Stimulated activated naive CD8-positive, alpha-beta T cell treated with anti-CD3 and anti-CD28 coated beads, Interleukin-15, Interleukin-2, amounts not matched to agents 100 ng/mL and 50 ng/mL, for 24 hours (primary cell): Measurements from ENCODE around the gene UBR2.
"Not testable (repeated sequence)": the region's sequence is repeated elsewhere in the genome, so short reads cannot be mapped to it uniquely, and the experiment has no call there.

Source experiments
- H3K27ac Mint-ChIP-seq: one replicate; pipeline ENCODE4 v1.8.0; 2021; ENCODE audit warnings: mild to moderate bottlenecking, mixed read lengths
- H3K27me3 Mint-ChIP-seq: one replicate; pipeline ENCODE4 v1.8.0; 2021; ENCODE audit warnings: mixed read lengths
- H3K36me3 Mint-ChIP-seq: one replicate; pipeline ENCODE4 v1.8.0; 2021; ENCODE audit warnings: low read depth, mixed read lengths
- H3K4me1 Mint-ChIP-seq: one replicate; pipeline ENCODE4 v1.8.0; 2021; ENCODE audit warnings: low read depth, mixed read lengths
- H3K4me3 Mint-ChIP-seq: one replicate; pipeline ENCODE4 v1.8.0; 2021; ENCODE audit warnings: mild to moderate bottlenecking, mixed read lengths
- H3K9me3 Mint-ChIP-seq: one replicate; pipeline ENCODE4 v1.8.0; 2021; ENCODE audit warnings: mixed read lengths

The UBR2 gene

GRCh38 chr6:42567237-42567636, 3.4 kb downstream of the UBR2 start:
- H3K4me3 Mint-ChIP-seq, H3K9me3 Mint-ChIP-seq, H3K27me3 Mint-ChIP-seq: not testable (repeated sequence)
- peaks cover 67% of the 10 kb centered on the region for H3K4me1 Mint-ChIP-seq
- peaks cover 24% of the 10 kb centered on the region for H3K36me3 Mint-ChIP-seq
- peak overlapping the region; percentile 40 for H3K27ac Mint-ChIP-seq

GRCh38 chr6:42569102-42570028, 5.5 kb downstream of the UBR2 start:
- no peaks in the 10 kb centered on the region for H3K9me3 Mint-ChIP-seq
- peak overlapping the region; percentile 88 for H3K27ac Mint-ChIP-seq
- H3K27me3 Mint-ChIP-seq = no peaks in the 10 kb centered on the region
- H3K36me3 Mint-ChIP-seq = peaks cover 41% of the 10 kb centered on the region
- H3K4me3 Mint-ChIP-seq = peak overlapping the region; percentile 37
- peaks cover 77% of the 10 kb centered on the region for H3K4me1 Mint-ChIP-seq

GRCh38 chr6:42571611-42572342, 7.9 kb downstream of the UBR2 start:
- Mint-ChIP-seq H3K27ac (no peak overlapping the region), H3K36me3 (peaks cover 42% of the 10 kb centered on the region), H3K4me3 (peak overlapping the region; percentile 39), H3K4me1 (peaks cover 69% of the 10 kb centered on the region), H3K27me3 (no peaks in the 10 kb centered on the region), H3K9me3 (no peaks in the 10 kb centered on the region)

GRCh38 chr6:42572523-42572922, 8.7 kb downstream of the UBR2 start:
- H3K9me3 Mint-ChIP-seq = no peaks in the 10 kb centered on the region
- peak overlapping the region; percentile 63 for H3K27ac Mint-ChIP-seq
- H3K4me3 Mint-ChIP-seq = peak overlapping the region; percentile 21
- no peaks in the 10 kb centered on the region for H3K27me3 Mint-ChIP-seq
- H3K4me1 Mint-ChIP-seq = peaks cover 66% of the 10 kb centered on the region
- peaks cover 43% of the 10 kb centered on the region for H3K36me3 Mint-ChIP-seq

DNA sequence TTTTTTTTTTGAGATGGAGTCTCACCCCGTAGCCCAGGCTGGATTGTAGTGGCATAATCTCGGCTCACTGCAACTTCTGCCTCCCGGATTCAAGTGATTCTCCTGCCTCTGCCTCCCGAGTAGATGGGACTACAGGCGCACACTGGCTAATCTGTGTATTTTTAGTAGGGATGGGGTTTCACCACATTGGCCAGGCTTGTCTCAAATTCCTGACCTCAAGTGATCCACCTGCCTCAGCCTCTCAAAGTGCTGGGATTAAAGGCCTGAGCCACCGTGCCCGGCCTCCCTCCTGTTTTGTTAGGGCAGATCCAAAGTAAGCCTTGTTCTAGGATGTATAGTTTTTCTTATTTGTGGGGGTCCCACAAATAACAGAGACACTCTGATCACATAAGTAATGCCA, 12.7 kb downstream of the UBR2 start:
- not testable (repeated sequence) for H3K27ac Mint-ChIP-seq, H3K4me3 Mint-ChIP-seq, H3K9me3 Mint-ChIP-seq, H3K27me3 Mint-ChIP-seq
- Mint-ChIP-seq H3K36me3 (peaks cover 67% of the 10 kb centered on the region), H3K4me1 (peaks cover 56% of the 10 kb centered on the region)

DNA sequence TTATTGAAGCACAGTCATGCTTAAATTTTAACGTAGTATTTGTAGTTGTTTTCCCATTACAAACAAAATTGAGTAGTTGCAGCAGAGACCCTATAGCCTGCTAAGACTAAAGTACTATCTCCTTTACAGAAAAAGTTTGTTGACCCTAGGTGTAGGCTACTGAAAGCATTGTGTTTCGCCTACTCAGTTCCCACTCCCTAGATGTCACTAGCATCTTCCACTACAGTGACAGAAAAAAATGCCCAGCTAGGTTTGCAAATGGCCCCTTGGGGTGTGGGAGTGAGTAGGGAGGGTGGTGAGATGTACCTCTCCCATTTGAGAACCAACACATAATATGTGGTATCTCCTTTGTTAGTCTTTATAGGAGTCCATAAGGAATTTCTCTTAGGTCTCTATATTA, 34.5 kb downstream of the UBR2 start:
- peaks cover 62% of the 10 kb centered on the region for H3K36me3 Mint-ChIP-seq
- no peak overlapping the region for H3K4me3 Mint-ChIP-seq
- H3K27me3 Mint-ChIP-seq = no peaks in the 10 kb centered on the region
- peaks cover 3% of the 10 kb centered on the region for H3K4me1 Mint-ChIP-seq
- no peaks in the 10 kb centered on the region for H3K9me3 Mint-ChIP-seq
- no peak overlapping the region for H3K27ac Mint-ChIP-seq

GRCh38 chr6:42599558-42599957, 35.7 kb downstream of the UBR2 start:
- H3K9me3 Mint-ChIP-seq = no peaks in the 10 kb centered on the region
- no peak overlapping the region for H3K4me3 Mint-ChIP-seq
- no peaks in the 10 kb centered on the region for H3K27me3 Mint-ChIP-seq
- peaks cover 55% of the 10 kb centered on the region for H3K36me3 Mint-ChIP-seq
- H3K27ac Mint-ChIP-seq = no peak overlapping the region
- H3K4me1 Mint-ChIP-seq = peaks cover 3% of the 10 kb centered on the region

DNA sequence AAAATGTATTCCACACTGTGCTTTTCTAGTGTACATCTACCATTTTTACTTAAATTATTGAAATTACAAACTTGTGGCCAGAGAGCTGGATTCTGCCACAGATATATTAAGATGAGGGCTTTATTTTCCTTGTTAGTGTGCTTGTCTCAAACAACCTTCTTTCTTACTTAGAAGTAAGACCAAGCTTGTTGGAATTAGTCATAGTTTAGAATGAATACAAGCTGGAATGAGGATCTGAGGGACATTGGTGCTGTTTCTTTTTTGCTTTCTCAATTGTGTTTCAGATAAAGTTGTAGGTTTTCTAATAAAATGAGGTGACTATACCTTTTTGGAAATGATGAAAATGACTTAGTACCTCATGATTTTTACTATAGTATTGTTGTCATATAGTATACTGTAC, 40.3 kb downstream of the UBR2 start:
- H3K4me3 Mint-ChIP-seq = no peak overlapping the region
- no peaks in the 10 kb centered on the region for H3K27me3 Mint-ChIP-seq
- H3K36me3 Mint-ChIP-seq = peaks cover 41% of the 10 kb centered on the region
- no peaks in the 10 kb centered on the region for H3K9me3 Mint-ChIP-seq
- H3K4me1 Mint-ChIP-seq = no peaks in the 10 kb centered on the region
- no peak overlapping the region for H3K27ac Mint-ChIP-seq

GRCh38 chr6:42604699-42605098, 40.9 kb downstream of the UBR2 start:
- H3K36me3 Mint-ChIP-seq = peaks cover 43% of the 10 kb centered on the region

DNA sequence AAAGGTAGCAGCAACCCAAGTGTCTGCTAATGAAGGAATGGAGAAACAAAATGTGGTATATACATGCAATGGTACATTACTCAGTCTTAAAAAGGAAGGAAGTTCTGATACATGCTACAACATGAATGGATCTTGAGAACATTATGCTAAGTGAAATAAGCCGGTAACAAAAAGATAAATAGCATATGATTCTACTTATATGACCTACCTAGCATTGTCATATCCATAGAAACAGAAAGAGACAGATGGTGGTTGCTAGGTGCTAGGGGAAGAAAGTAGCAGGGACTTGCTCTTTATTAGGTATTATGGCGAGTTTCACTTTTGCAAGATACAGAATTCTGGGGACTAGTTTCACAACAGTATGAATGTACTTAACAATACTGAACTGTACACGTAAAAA, 46.6 kb downstream of the UBR2 start:
- no peaks in the 10 kb centered on the region for H3K27me3 Mint-ChIP-seq

More at GRCh38 chr6:42604699-42605098, 40.9 kb downstream of the UBR2 start:
- H3K4me1 Mint-ChIP-seq, H3K9me3 Mint-ChIP-seq, H3K27ac Mint-ChIP-seq, H3K27me3 Mint-ChIP-seq, H3K4me3 Mint-ChIP-seq: not testable (repeated sequence)

GRCh38 chr6:42615518-42615917, 51.7 kb downstream of the UBR2 start:
- Mint-ChIP-seq H3K27me3 (no peaks in the 10 kb centered on the region), H3K27ac (no peak overlapping the region), H3K4me3 (no peak overlapping the region), H3K4me1 (peaks cover 1% of the 10 kb centered on the region), H3K9me3 (no peaks in the 10 kb centered on the region), H3K36me3 (peaks cover 40% of the 10 kb centered on the region)

More for the DNA sequence above, 46.6 kb downstream of the UBR2 start:
- H3K4me1 Mint-ChIP-seq = peaks cover 8% of the 10 kb centered on the region
- no peaks in the 10 kb centered on the region for H3K9me3 Mint-ChIP-seq
- peaks cover 44% of the 10 kb centered on the region for H3K36me3 Mint-ChIP-seq
- H3K27ac Mint-ChIP-seq = no peak overlapping the region
- no peak overlapping the region for H3K4me3 Mint-ChIP-seq

GRCh38 chr6:42616716-42617115, 52.9 kb downstream of the UBR2 start:
- H3K27me3 Mint-ChIP-seq = no peaks in the 10 kb centered on the region
- no peak overlapping the region for H3K4me3 Mint-ChIP-seq
- H3K9me3 Mint-ChIP-seq = no peaks in the 10 kb centered on the region
- H3K4me1 Mint-ChIP-seq = no peaks in the 10 kb centered on the region
- H3K36me3 Mint-ChIP-seq = peaks cover 48% of the 10 kb centered on the region
- H3K27ac Mint-ChIP-seq = no peak overlapping the region

DNA sequence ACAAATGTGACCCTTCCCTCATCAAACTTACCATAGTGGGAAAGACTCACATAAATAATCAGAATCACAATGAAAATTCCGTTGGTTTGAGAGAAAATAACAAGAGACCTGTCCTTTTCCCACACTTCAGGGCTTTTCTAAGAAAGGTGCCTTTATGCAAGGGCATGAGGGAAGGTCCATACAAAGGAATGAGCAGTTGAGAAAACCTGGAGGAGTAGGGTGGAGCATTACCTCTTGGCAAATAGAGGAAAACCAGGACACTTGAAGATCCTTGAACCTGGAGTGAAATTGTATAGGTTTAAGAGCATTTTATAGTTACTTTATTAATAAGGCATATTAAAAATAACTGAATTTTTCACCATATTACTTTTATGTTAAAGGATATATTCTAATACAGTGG, 54.3 kb downstream of the UBR2 start:
- Mint-ChIP-seq H3K36me3 (peaks cover 46% of the 10 kb centered on the region), H3K9me3 (no peaks in the 10 kb centered on the region), H3K27ac (no peak overlapping the region), H3K4me1 (no peaks in the 10 kb centered on the region), H3K27me3 (no peaks in the 10 kb centered on the region), H3K4me3 (no peak overlapping the region)

GRCh38 chr6:42618686-42619085, 54.9 kb downstream of the UBR2 start:
- Mint-ChIP-seq H3K4me3 (no peak overlapping the region), H3K9me3 (no peaks in the 10 kb centered on the region), H3K27ac (no peak overlapping the region), H3K27me3 (no peaks in the 10 kb centered on the region), H3K36me3 (peaks cover 46% of the 10 kb centered on the region), H3K4me1 (no peaks in the 10 kb centered on the region)

DNA sequence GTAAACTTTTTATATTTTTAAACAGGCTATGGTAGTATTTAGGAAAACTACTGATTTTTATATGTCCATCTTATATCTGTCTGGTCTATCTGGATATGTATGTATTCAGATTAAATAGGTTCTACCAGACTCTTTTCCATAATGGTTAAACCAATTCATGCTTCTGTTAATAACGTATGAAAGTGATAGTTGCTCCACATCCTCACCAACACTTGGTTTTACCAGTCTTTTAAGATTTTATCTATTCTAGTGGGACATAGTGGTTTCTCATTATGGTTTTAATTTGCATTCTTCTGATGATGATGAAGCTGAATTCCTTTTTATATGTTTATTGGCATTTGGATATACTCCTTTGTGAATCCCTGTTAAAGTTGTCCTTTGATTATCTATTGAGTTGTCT, 56.1 kb downstream of the UBR2 start:
- H3K4me1 Mint-ChIP-seq = no peaks in the 10 kb centered on the region
- peaks cover 44% of the 10 kb centered on the region for H3K36me3 Mint-ChIP-seq
- H3K27me3 Mint-ChIP-seq = no peaks in the 10 kb centered on the region
- no peak overlapping the region for H3K4me3 Mint-ChIP-seq
- H3K27ac Mint-ChIP-seq = no peak overlapping the region
- no peaks in the 10 kb centered on the region for H3K9me3 Mint-ChIP-seq
